Adipocyte (in vitro differentiated cells): ENCODE data around the gene AP1M1.

Source experiments
- DNase-seq: peaks from one replicate; pipeline ENCODE4 v3.0.0-alpha.2; 2015; ENCODE audit warnings: low read depth
- H3K27me3 ChIP-seq: replicated peaks from 2 replicates; pipeline ENCODE4 v1.7.0; 2013; ENCODE audit warnings: mild to moderate bottlenecking, low read length, moderate library complexity; ENCODE audit not compliant: control insufficient read depth, insufficient read depth
- H3K36me3 ChIP-seq: 2 replicates; pipeline ENCODE4 v1.7.0; 2013; ENCODE audit warnings: low read length, mild to moderate bottlenecking, moderate library complexity; ENCODE audit not compliant: control insufficient read depth, insufficient read depth, severe bottlenecking
- H3K4me1 ChIP-seq: 2 replicates; pipeline ENCODE4 v1.7.0; 2013; ENCODE audit warnings: mild to moderate bottlenecking, low read length, moderate library complexity; ENCODE audit not compliant: control insufficient read depth, insufficient read depth
- H3K4me3 ChIP-seq: 2 replicates; pipeline ENCODE4 v1.7.0; 2013; ENCODE audit warnings: mild to moderate bottlenecking, low read length, moderate library complexity
- H3K9ac ChIP-seq: 2 replicates; pipeline ENCODE4 v1.7.0; 2013; ENCODE audit warnings: mild to moderate bottlenecking, low read length, moderate library complexity
- H3K9me3 ChIP-seq: 2 replicates; pipeline ENCODE4 v1.7.0; 2013; ENCODE audit warnings: mild to moderate bottlenecking, low read length, moderate library complexity; ENCODE audit not compliant: control insufficient read depth

The AP1M1 gene

DNA sequence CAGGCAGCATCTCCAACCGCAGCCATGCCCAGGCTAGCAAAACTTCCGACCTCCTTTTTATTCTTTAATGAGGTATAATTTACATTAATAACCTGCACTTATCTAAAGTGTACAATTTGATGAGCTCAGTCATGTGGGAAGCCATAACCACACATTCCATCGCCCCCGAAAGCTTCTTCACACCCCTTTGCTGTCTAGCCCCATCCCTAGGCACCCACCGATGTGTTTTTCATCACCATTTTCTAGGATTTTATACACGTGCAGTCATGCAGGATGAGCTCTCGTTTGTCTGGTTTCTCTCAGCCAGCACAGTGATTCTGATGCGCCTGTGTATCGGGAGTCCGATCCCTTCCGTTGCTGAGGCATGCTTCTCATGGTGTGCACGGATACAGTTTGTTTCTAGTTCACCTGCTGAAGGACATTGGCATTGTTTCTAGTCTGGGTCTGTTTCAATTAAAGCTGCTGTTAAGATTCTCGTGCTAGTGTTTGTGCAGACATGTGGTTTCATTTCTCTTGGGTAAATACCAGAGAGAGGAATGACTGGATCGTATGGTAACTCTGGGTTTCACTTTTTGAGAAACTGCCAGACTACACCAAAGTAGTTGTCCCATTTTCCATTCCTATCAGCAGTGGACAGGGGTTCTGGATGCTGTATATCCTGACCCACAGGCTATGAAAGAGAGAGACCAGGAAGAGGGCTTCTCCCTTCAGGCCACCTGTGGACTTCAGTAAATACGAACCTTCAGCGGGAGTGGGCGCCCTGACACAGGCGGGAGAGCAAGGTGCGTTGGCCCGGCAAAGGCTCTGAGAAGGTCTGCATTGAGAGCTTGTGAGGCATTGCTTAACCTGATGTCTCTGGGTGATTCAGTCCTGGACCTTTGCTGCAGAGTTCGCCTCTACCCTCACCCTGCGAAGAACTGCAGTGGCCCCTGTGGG, 4.9 kb downstream of the AP1M1 start:
- peaks cover 53% of the 10 kb centered on the region for H3K4me1 ChIP-seq
- H3K36me3 ChIP-seq: peaks cover 51% of the 10 kb centered on the region
- no peak overlapping the region for H3K4me3 ChIP-seq
- no peaks in the 10 kb centered on the region for H3K9me3 ChIP-seq
- H3K27me3 ChIP-seq: no peaks in the 10 kb centered on the region
- DNase-seq: peak; percentile 60
- no peak overlapping the region for H3K9ac ChIP-seq

DNA sequence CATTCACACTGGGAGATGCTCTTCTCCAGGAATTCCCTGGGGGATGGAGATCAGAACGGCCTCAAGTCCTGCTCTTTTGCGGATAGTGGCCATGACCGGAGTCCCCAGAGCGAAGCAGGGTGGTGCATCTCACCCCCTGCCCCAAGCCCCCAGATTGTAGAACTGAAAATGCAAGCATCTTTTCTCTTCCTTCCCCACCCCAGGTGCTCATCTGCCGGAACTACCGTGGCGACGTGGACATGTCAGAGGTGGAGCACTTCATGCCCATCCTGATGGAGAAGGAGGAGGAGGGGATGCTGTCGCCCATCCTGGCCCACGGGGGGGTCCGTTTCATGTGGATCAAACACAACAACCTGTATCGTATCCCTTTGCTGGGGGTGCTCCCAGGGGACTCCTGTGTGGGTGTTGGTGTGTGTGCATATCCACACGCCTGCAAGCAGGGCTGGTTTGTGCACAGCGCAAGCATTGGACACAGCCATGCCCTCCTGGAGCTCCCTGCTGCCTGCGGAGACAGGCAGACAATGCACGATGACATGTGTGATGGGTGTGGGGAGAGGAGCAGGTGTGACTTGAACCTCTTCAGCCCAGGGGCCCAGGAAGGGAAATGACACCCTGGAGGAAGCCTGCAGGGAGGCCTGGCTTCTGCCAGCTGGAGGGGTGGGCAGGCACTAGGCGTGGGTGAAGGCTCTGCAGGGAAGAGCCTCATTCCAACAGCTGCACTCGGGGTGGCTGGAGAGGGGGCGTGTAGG, 5.7 kb downstream of the AP1M1 start:
- DNase-seq: no peak

DNA sequence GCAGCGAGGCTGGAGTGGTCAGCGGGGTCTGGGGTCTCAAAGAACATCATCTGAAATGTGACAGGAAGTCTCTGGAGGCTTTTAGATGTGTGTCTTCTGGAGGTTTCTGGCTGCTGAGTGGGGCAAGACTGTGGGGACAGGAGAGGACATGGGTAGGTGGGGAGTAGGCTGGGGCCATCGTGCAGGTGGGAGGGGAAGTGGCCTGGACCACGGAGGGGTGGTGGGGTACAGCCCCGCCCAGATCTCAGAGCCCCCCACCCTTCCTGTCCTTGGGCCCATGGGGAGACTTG, 6.2 kb downstream of the AP1M1 start:
- H3K36me3 ChIP-seq: peaks cover 64% of the 10 kb centered on the region
- no peaks in the 10 kb centered on the region for H3K27me3 ChIP-seq
- DNase-seq: no peak
- H3K9ac ChIP-seq: no peak overlapping the region
- peaks cover 47% of the 10 kb centered on the region for H3K4me1 ChIP-seq
- no peak overlapping the region for H3K4me3 ChIP-seq
- H3K9me3 ChIP-seq: no peaks in the 10 kb centered on the region

More for the DNA sequence above, 5.7 kb downstream of the AP1M1 start:
- no peaks in the 10 kb centered on the region for H3K9me3 ChIP-seq
- no peaks in the 10 kb centered on the region for H3K27me3 ChIP-seq
- no peak overlapping the region for H3K9ac ChIP-seq
- no peak overlapping the region for H3K4me3 ChIP-seq
- H3K36me3 ChIP-seq: peaks cover 59% of the 10 kb centered on the region
- peaks cover 52% of the 10 kb centered on the region for H3K4me1 ChIP-seq

DNA sequence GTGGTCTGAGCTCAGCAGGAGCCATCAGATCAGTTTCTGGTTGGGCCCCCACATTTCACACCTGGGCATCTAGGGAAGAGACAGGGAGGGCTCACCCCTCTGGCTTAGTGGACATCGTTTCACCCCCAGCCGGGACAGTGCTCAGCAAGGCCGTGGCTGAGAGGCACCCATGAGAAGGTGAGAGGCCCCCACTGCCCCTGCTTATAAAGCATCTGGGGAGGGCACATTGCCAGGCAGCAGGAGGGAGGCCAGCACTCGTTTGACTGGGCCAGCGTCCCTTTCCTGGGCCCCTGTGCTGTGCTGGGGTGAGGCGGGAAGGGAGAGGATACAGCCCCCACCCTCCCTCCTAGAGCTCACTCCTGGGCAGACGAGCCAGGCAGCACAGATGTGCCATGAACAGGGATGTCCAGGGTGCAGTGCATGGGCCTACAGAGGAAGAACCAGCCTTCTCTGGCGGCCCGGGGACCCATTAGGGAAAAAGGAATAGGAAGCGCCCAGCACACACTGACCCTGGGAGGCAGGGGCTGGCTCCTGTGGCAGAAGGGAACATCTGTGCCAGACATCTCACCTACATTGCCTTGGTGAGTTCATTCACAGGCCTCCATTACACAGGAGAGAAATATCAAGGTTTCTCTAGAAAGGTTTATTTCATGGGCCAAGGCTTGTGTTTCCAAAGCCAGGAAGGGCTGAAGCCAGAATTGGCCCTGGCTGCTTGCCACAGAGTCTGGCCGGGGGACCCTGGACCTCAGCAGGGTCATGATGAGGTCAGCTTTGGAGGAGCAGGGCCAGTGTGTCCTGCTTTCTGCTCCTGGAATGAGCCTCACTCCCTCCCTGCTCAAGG, 7.7 kb downstream of the AP1M1 start:
- peaks cover 32% of the 10 kb centered on the region for H3K4me1 ChIP-seq
- no peaks in the 10 kb centered on the region for H3K9me3 ChIP-seq
- H3K9ac ChIP-seq: peak overlapping the region; percentile 33
- H3K4me3 ChIP-seq: no peak overlapping the region
- DNase-seq: no peak
- no peaks in the 10 kb centered on the region for H3K27me3 ChIP-seq
- H3K36me3 ChIP-seq: peaks cover 79% of the 10 kb centered on the region

DNA sequence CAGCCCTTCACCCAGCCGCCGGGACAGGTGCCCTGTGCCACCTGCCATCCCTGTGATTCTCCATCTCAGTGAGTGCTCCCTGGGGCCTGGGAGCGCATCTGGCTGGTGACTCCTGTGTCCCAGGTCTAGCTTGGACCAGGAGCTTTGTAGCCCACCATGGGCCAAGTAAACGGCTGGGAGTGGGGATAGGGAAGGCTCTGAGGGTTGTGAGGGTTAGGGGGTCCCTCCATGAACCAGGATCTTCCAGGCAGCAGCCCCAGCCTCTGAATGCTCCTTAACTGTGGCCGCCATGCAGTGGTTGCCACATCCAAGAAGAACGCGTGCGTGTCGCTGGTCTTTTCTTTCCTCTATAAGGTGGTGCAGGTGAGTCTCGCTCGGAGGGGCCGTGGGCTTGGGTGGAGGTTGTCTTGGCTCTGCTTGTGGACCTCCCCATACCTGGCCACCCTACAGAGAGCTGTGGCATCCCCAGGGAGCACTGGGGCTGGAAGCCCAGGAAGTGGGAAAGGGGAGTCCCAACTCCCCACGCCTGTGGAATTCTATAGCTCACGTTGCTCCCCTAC, 8.4 kb downstream of the AP1M1 start:
- Histone ChIP-seq H3K27me3 (no peaks in the 10 kb centered on the region), H3K36me3 (peaks cover 83% of the 10 kb centered on the region)
- DNase-seq: no peak

DNA sequence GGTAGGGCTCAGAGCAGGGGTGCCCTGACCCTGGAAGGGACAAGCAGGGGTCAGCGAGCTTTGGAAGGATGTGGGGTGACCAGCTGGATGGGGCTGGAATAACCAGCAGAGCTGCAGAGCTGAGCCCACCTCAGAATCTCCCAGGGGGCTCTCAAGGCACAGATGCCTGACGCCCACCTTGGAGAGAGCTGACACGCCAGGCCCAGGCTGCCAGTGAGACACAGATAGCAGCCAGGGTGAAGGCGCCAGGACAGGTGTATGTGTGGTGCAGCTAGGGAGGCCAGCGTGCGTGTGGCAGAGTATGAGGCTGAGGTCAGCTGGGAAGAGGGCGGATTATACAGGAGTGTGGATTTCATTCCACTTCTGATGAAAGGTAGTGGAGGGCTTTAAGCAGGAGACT, 8.9 kb downstream of the AP1M1 start:
- Histone ChIP-seq H3K4me1 (peaks cover 25% of the 10 kb centered on the region), H3K27me3 (no peaks in the 10 kb centered on the region), H3K9ac (no peak overlapping the region), H3K4me3 (no peak overlapping the region), H3K36me3 (peaks cover 87% of the 10 kb centered on the region), H3K9me3 (no peaks in the 10 kb centered on the region)
- DNase-seq: no peak

More for the DNA sequence above, 8.4 kb downstream of the AP1M1 start:
- Histone ChIP-seq H3K4me1 (peaks cover 25% of the 10 kb centered on the region), H3K9me3 (no peaks in the 10 kb centered on the region), H3K9ac (no peak overlapping the region), H3K4me3 (no peak overlapping the region)

DNA sequence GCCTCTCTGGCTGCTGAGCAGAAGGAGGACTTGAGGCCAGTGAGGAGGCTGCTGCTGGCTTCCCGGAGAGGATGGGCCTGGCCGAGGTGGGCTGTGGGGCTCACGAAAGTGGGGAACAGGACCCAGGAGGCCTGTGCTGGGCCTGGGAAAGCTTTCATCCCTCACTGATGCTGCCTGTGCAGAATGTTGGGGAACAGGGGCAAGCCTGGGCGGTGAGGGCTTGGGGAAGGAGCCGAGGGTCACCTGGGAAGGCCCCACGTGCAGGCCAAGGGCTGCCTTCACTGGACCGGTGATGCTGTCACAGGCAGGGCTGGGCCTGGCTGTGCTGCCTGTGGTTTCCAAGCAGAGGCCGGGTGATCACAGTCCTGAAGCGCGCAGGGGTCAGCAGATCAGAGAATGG, 9.4 kb downstream of the AP1M1 start:
- H3K4me1 ChIP-seq: peaks cover 21% of the 10 kb centered on the region
- no peak for DNase-seq
- H3K36me3 ChIP-seq: peaks cover 89% of the 10 kb centered on the region

DNA sequence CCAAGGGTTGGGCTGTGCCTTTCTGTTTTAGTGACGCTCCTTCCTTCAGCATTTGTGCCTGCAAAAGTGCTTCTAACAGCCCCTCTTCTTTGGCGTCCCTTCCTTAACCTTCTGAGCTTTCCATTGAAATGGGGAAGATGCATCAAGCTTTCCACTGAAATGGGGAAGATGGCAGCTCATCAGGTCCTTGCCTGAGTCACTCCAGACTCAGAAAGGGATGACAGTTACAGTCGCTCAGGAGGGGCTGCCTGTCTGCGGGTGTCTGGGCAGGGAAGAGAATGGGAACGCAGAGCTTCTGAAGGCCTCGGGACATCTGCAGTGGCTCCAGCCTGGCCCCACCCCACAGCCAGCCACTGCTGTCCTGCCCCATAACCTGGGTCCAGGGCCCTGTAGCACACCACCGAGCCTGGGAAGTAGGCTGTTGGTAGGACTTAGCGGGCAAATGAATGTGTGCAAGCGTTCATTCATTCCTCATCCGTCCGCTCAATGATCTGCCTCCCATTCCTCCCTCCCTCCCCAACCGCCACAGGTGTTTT, 9.8 kb downstream of the AP1M1 start:
- H3K9me3 ChIP-seq: no peaks in the 10 kb centered on the region
- no peaks in the 10 kb centered on the region for H3K27me3 ChIP-seq
- H3K36me3 ChIP-seq: peaks cover 89% of the 10 kb centered on the region
- no peak overlapping the region for H3K9ac ChIP-seq
- H3K4me1 ChIP-seq: peaks cover 19% of the 10 kb centered on the region
- H3K4me3 ChIP-seq: no peak overlapping the region
- no peak for DNase-seq

More for the DNA sequence above, 9.4 kb downstream of the AP1M1 start:
- Histone ChIP-seq H3K4me3 (no peak overlapping the region), H3K9me3 (no peaks in the 10 kb centered on the region), H3K9ac (no peak overlapping the region), H3K27me3 (no peaks in the 10 kb centered on the region)

DNA sequence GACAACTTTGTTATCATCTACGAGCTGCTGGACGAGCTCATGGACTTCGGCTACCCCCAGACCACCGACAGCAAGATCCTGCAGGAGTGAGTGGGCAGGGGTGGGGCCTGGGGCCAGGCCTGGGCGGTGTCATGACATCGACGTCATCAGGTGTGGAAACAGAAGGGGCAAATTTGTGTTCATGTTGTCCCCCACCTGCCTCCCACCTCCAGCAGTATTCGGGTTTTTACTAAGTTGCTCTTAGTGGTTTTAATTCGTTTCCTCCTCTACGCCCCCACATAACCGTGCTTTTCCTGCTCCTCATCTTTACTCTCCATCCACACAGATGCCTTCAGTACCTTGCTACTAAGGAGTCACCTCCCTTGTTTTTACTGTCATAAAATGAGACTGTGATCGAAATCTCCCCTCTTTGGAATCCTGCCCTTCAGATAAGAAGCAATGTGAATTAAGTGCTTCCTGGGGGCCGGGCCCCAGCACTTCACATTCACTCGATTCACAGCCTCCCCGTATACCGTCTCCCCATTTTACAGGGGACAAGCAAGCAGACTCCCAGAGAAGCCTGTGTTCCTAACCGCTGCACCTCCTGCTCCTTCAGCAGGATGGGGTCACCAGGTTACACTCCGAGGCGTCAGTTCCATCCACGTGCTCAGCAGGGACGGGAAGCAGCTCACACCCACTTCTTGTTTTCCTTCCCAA, 10.5 kb downstream of the AP1M1 start:
- Histone ChIP-seq H3K9ac (no peak overlapping the region), H3K27me3 (no peaks in the 10 kb centered on the region), H3K9me3 (no peaks in the 10 kb centered on the region), H3K36me3 (peaks cover 86% of the 10 kb centered on the region), H3K4me1 (peaks cover 24% of the 10 kb centered on the region), H3K4me3 (no peak overlapping the region)
- no peak for DNase-seq

DNA sequence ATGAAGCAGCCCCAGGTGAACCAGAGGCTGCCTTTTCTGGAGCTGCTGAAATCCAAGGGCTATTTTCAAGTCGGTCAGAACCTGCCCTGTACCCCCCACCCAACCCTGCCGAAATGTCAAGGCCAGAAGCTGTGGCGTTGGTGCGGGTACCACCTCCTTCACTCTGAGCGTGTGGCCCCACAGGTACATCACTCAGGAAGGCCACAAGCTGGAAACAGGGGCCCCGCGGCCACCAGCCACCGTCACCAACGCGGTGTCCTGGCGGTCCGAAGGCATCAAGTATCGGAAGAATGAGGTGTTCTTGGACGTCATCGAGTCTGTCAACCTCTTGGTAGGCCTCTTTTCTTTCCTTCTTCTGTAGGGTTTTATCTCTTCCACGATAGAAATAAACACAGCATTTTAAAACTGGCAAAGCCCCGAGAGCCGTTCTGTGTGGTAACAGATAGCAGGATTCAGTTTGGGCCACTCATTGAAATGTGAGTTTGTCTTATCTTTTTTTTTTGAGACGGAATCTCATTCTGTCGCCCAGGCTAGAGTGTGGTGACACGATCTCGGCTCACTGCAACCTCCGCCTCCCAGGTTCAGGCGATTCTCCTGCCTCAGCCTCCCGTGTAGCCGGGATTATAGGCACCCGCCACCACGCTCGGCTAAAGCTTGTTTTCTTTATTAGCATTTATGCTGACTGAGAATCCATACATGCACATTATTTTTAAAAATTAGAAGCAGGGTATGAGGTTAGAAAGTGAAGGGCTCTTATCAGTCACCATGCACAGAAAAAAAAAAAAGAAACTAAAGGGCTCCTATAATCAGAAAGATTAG, 11.3 kb downstream of the AP1M1 start:
- DNase-seq: no peak
- no peak overlapping the region for H3K4me3 ChIP-seq
- no peak overlapping the region for H3K9ac ChIP-seq
- peaks cover 81% of the 10 kb centered on the region for H3K36me3 ChIP-seq
- H3K27me3 ChIP-seq: no peaks in the 10 kb centered on the region
- H3K9me3 ChIP-seq: no peaks in the 10 kb centered on the region
- peaks cover 25% of the 10 kb centered on the region for H3K4me1 ChIP-seq
